ENCODE measurements around the gene SPTLC3. TPM values are rescaled to one million over a fixed set of nuclear protein-coding genes. Genes with fewer than 3 reads are reported as not detected.

SPTLC3 gene
- total and polyA plus RNA-seq, 2 donors (not counting 1 experiment from before 2014, with no cell fraction given), result not detected

- intact Hi-C loops (cut with micrococcal nuclease), result no loop called here
- Histone ChIP-seq H2AFZ (ENCODE audit: insufficient read depth, low read depth, low read length, poor library complexity, severe bottlenecking) (no peak overlapping the region), H4K20me1 (ENCODE audit: control insufficient read depth, insufficient read depth, low read length, poor library complexity, severe bottlenecking) (no peaks in the 10 kb centered on the region), H3K79me2 (ENCODE audit: control insufficient read depth, insufficient read depth, low read length) (no peaks in the 10 kb centered on the region), H3K27me3 (replicated peaks in 1 of 4; ENCODE audit: control extremely low read depth in 1 of 4, control insufficient read depth in 3 of 4, insufficient read depth in 4 of 4, low read length in 3 of 4) (no peaks in the 10 kb centered on the region), H3K27ac (ENCODE audit: low read length in 2 of 2) (no peak overlapping the region), H3K4me1 (ENCODE audit: control insufficient read depth in 2 of 2, insufficient read depth in 2 of 2, low read length in 2 of 2) (no peaks in the 10 kb centered on the region), H3K4me3 (ENCODE audit: control extremely low read depth in 1 of 5, extremely low read depth in 1 of 5, insufficient read depth in 1 of 5, low read depth in 2 of 5, low read length in 4 of 5) (no peak overlapping the region), H3K4me2 (replicated peaks; ENCODE audit: low read depth, low read length, poor library complexity, severe bottlenecking) (no peak overlapping the region), H3K36me3 (replicated peaks in 1 of 2; ENCODE audit: control extremely low read depth in 1 of 2, control insufficient read depth in 1 of 2, extremely low read depth in 1 of 2, insufficient read depth in 2 of 2, low read length in 1 of 2) (no peaks in the 10 kb centered on the region), H3K9me3 (ENCODE audit: control extremely low read depth in 1 of 3, control insufficient read depth in 2 of 3, insufficient read depth in 1 of 3, low read length in 2 of 3) (no peaks in the 10 kb centered on the region), H3K9ac (ENCODE audit: low read length) (no peak overlapping the region)
- H3K27me3 Mint-ChIP-seq, result no peaks in the 10 kb centered on the region
- ATAC-seq (ENCODE audit: low read depth), result no peak
- no peaks in the 10 kb centered on the region for H3K4me1 Mint-ChIP-seq
- no peak for DNase-seq
- no peaks in the 10 kb centered on the region for H3K9me3 Mint-ChIP-seq (ENCODE audit: insufficient read depth)
- ChIA-PET POLR2A (no interaction called here), CTCF (no interaction called here)
- H3K27ac Mint-ChIP-seq, result no peak overlapping the region
- no peak for TF ChIP-seq EZH2 (IDR thresholded peaks at IDR 0.05; ENCODE audit: borderline replicate concordance, insufficient read depth, low read depth, low read length, poor library complexity, severe bottlenecking)
- no peak for TF ChIP-seq CTCF (IDR thresholded peaks at IDR 0.05)
- no peak overlapping the region for H3K4me3 Mint-ChIP-seq
Measured at GRCh38 chr20:13060327-13060726, 51.6 kb downstream of the SPTLC3 start.

GRCh38 chr20:13061381-13061780, 52.6 kb downstream of the SPTLC3 start:
- intact Hi-C loops (cut with micrococcal nuclease), result no loop called here
- no peaks in the 10 kb centered on the region for H3K27me3 Mint-ChIP-seq
- no peaks in the 10 kb centered on the region for H4K20me1 ChIP-seq (ENCODE audit: control insufficient read depth, insufficient read depth, low read length, poor library complexity, severe bottlenecking)
- ChIA-PET POLR2A (no interaction called here), CTCF (no interaction called here)
- no peaks in the 10 kb centered on the region for H3K4me1 ChIP-seq (ENCODE audit: control insufficient read depth in 2 of 2, insufficient read depth in 2 of 2, low read length in 2 of 2)
- H3K79me2 ChIP-seq (ENCODE audit: control insufficient read depth, insufficient read depth, low read length), result no peaks in the 10 kb centered on the region
- H3K4me2 ChIP-seq (replicated peaks; ENCODE audit: low read depth, low read length, poor library complexity, severe bottlenecking), result no peak overlapping the region
- no peak overlapping the region for H3K27ac Mint-ChIP-seq
- H2AFZ ChIP-seq (ENCODE audit: insufficient read depth, low read depth, low read length, poor library complexity, severe bottlenecking), result no peak overlapping the region
- no peak overlapping the region for H3K4me3 ChIP-seq (ENCODE audit: control extremely low read depth in 1 of 5, extremely low read depth in 1 of 5, insufficient read depth in 1 of 5, low read depth in 2 of 5, low read length in 4 of 5)
- 73% methylated on average over 3 of the region's 3 CpGs for WGBS (ENCODE audit: insufficient coverage)
- no peak for ATAC-seq (ENCODE audit: low read depth)
- no peaks in the 10 kb centered on the region for H3K36me3 ChIP-seq (replicated peaks in 1 of 2; ENCODE audit: control extremely low read depth in 1 of 2, control insufficient read depth in 1 of 2, extremely low read depth in 1 of 2, insufficient read depth in 2 of 2, low read length in 1 of 2)
- H3K27ac ChIP-seq (ENCODE audit: low read length in 2 of 2), result no peak overlapping the region
- DNase-seq, result no peak
- TF ChIP-seq EZH2 (IDR thresholded peaks at IDR 0.05; ENCODE audit: borderline replicate concordance, insufficient read depth, low read depth, low read length, poor library complexity, severe bottlenecking) (no peak), CTCF (IDR thresholded peaks at IDR 0.05) (no peak)
- no peaks in the 10 kb centered on the region for H3K4me1 Mint-ChIP-seq
- no peak overlapping the region for H3K9ac ChIP-seq (ENCODE audit: low read length)
- H3K27me3 ChIP-seq (replicated peaks in 1 of 4; ENCODE audit: control extremely low read depth in 1 of 4, control insufficient read depth in 3 of 4, insufficient read depth in 4 of 4, low read length in 3 of 4), result no peaks in the 10 kb centered on the region
- H3K9me3 ChIP-seq (ENCODE audit: control extremely low read depth in 1 of 3, control insufficient read depth in 2 of 3, insufficient read depth in 1 of 3, low read length in 2 of 3), result no peaks in the 10 kb centered on the region
- no peaks in the 10 kb centered on the region for H3K9me3 Mint-ChIP-seq (ENCODE audit: insufficient read depth)
- no peak overlapping the region for H3K4me3 Mint-ChIP-seq
